ENCODE measurements around the gene MIP. TPM values are rescaled to one million over a fixed set of nuclear protein-coding genes. Genes with fewer than 3 reads are reported as not detected.

The MIP gene
- total RNA-seq, 4 donors from 2014 or later: not detected

- 78% methylated on average over 1 of the region's 1 CpG for WGBS
- Histone ChIP-seq H3K27me3 (no peaks in the 10 kb centered on the region), H3K36me3 (peaks cover 41% of the 10 kb centered on the region), H3K4me3 (no peak overlapping the region), H3K9me3 (no peaks in the 10 kb centered on the region), H3K27ac (no peak overlapping the region), H3K4me1 (no peaks in the 10 kb centered on the region)
- TF ChIP-seq POLR2AphosphoS5 (IDR thresholded peaks at IDR 0.05) (no peak), POLR2A (IDR thresholded peaks at IDR 0.05) (no peak), EP300 (IDR thresholded peaks at IDR 0.05) (no peak), CTCF (IDR thresholded peaks at IDR 0.05) (no peak)
- no peak for DNase-seq (ENCODE audit: low spot score in 2 of 2)
Measured at GRCh38 chr12:56425193-56425592, 29.3 kb downstream of the MIP start.

GRCh38 chr12:56420411-56420810 is 34.0 kb downstream of the MIP start:
- TF ChIP-seq POLR2AphosphoS5 (IDR thresholded peaks at IDR 0.05): no peak
- TF ChIP-seq POLR2A (IDR thresholded peaks at IDR 0.05): no peak
- no peak for TF ChIP-seq CTCF (IDR thresholded peaks at IDR 0.05)
- no peak for TF ChIP-seq EP300 (IDR thresholded peaks at IDR 0.05)
- peaks cover 32% of the 10 kb centered on the region for H3K36me3 ChIP-seq
- H3K27me3 ChIP-seq: no peaks in the 10 kb centered on the region
- 78% methylated on average over 6 of the region's 6 CpGs for WGBS
- H3K4me3 ChIP-seq: no peak overlapping the region
- no peaks in the 10 kb centered on the region for H3K9me3 ChIP-seq
- no peaks in the 10 kb centered on the region for H3K4me1 ChIP-seq
- no peak overlapping the region for H3K27ac ChIP-seq
- DNase-seq (ENCODE audit: low spot score in 2 of 2): no peak

GRCh38 chr12:56417739-56418138 is 36.7 kb downstream of the MIP start:
- H3K4me1 ChIP-seq: no peaks in the 10 kb centered on the region
- H3K9me3 ChIP-seq: no peaks in the 10 kb centered on the region
- H3K4me3 ChIP-seq: no peak overlapping the region
- H3K27me3 ChIP-seq: no peaks in the 10 kb centered on the region
- 94% methylated on average over 11 of the region's 11 CpGs for WGBS
- DNase-seq (ENCODE audit: low spot score in 2 of 2): no peak
- TF ChIP-seq EP300 (IDR thresholded peaks at IDR 0.05) (no peak), CTCF (IDR thresholded peaks at IDR 0.05) (no peak), POLR2A (IDR thresholded peaks at IDR 0.05) (no peak), POLR2AphosphoS5 (IDR thresholded peaks at IDR 0.05) (no peak)
- H3K27ac ChIP-seq: no peak overlapping the region
- H3K36me3 ChIP-seq: peaks cover 18% of the 10 kb centered on the region

GRCh38 chr12:56414401-56414800 is 40.1 kb downstream of the MIP start:
- Histone ChIP-seq H3K4me1 (no peaks in the 10 kb centered on the region), H3K4me3 (no peak overlapping the region), H3K36me3 (no peaks in the 10 kb centered on the region), H3K27me3 (no peaks in the 10 kb centered on the region), H3K27ac (no peak overlapping the region), H3K9me3 (no peaks in the 10 kb centered on the region)
- 91% methylated on average over 3 of the region's 3 CpGs for WGBS
- no peak for DNase-seq (ENCODE audit: low spot score in 2 of 2)
- TF ChIP-seq CTCF (IDR thresholded peaks at IDR 0.05) (no peak), EP300 (IDR thresholded peaks at IDR 0.05) (no peak), POLR2AphosphoS5 (IDR thresholded peaks at IDR 0.05) (no peak), POLR2A (IDR thresholded peaks at IDR 0.05) (no peak)

GRCh38 chr12:56413392-56413791 is 41.1 kb downstream of the MIP start:
- WGBS: 10% methylated on average over 2 of the region's 7 CpGs
- H3K9me3 ChIP-seq: no peaks in the 10 kb centered on the region
- no peak overlapping the region for H3K27ac ChIP-seq
- no peaks in the 10 kb centered on the region for H3K36me3 ChIP-seq
- H3K27me3 ChIP-seq: no peaks in the 10 kb centered on the region
- TF ChIP-seq EP300 (IDR thresholded peaks at IDR 0.05): no peak
- no peak for TF ChIP-seq POLR2AphosphoS5 (IDR thresholded peaks at IDR 0.05)
- no peak for TF ChIP-seq POLR2A (IDR thresholded peaks at IDR 0.05)
- TF ChIP-seq CTCF (IDR thresholded peaks at IDR 0.05): no peak
- no peaks in the 10 kb centered on the region for H3K4me1 ChIP-seq
- DNase-seq (ENCODE audit: low spot score in 2 of 2): no peak
- no peak overlapping the region for H3K4me3 ChIP-seq
